GM12801 (cell line): ENCODE results near the gene CLK4.

Experiments used
- TF ChIP-seq, protein P1 (sequence below): IDR thresholded peaks from one replicate; pipeline ENCODE4 v1.5.1; 2011; ENCODE audit warnings: control low read depth; ENCODE audit not compliant: insufficient read length; ENCODE audit errors: extremely low read depth

The CLK4 gene

DNA sequence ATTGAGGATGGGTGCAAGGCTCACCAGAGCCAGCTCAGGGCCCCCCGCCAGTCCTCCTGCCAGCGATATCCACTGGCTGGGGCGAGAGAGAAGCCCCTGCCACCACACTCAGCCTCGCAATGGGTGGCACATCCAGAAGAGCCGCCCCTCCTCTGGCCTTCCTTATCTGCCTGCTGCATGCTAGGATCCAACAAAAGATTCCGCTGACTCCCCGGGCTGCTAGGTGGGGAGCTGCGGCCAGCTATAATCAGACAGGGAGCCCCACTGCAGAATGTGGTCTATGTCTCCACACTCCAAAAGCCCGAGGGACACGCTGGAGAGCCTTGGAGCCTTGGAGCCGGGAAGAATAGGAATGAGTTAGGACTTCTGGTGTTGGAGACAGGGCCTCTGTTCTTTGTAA is 69.4 kb downstream of the CLK4 start:
- TF ChIP-seq, protein P1, sequence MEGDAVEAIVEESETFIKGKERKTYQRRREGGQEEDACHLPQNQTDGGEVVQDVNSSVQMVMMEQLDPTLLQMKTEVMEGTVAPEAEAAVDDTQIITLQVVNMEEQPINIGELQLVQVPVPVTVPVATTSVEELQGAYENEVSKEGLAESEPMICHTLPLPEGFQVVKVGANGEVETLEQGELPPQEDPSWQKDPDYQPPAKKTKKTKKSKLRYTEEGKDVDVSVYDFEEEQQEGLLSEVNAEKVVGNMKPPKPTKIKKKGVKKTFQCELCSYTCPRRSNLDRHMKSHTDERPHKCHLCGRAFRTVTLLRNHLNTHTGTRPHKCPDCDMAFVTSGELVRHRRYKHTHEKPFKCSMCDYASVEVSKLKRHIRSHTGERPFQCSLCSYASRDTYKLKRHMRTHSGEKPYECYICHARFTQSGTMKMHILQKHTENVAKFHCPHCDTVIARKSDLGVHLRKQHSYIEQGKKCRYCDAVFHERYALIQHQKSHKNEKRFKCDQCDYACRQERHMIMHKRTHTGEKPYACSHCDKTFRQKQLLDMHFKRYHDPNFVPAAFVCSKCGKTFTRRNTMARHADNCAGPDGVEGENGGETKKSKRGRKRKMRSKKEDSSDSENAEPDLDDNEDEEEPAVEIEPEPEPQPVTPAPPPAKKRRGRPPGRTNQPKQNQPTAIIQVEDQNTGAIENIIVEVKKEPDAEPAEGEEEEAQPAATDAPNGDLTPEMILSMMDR, result no peak

DNA sequence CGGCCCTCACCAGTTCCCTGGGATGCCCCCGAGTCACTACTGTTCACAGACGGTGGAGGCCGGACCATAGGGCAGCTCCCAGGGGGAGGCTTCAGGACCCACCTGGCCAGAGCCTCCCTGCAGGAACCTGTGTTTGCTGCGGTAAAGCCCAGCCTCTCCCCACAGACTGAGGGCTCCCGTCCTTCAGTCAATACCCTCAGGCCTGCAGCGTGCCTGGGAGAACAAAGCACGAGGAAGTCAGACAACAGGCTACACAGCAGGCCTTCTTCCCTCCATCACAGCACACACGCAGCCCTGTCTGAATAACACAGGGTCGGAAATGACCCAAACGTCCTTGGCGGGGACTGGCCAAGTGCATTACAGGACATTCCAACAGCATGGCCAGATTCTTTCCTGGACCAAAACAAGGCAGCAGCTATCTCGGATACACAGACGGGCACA is 71.1 kb downstream of the CLK4 start:
- TF ChIP-seq, protein P1, result no peak

DNA sequence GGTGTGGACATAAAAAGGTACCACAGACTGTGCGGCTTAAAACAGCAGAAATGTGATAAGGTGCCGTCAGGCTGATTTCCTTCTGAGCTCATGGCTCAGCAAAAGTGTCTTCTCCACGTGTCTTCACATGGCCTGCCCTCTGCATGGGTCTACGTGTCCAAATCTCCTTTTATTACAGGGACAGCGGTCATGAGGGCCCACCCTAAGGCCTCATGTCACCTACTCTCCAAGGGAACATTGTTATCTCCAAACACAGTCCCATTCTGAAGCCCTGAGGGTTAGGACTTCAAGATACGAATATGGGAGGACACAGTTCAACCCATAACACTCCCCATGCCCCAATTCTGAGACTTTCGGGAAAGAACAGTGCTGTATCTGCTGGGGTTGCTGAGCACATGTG is 71.8 kb downstream of the CLK4 start:
- TF ChIP-seq, protein P1, result no peak

DNA sequence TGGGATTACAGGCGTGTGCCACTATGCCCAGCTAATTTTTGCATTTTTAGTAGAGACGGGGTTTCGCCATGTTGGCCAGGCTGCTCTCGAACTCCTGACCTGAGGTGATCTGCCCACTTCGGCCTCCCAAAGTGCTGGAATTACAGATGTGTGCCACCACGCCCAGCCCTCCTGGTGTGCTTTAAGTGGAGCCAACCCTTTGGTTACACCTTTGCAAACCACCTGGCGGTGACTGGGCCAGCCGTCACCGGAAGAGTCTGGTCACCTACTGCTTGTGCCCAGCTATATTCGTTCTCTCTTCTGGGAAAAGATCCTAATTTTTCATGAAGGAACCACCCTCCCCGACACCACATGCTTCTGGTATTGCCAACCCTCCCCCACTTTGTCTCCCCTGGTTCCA is 72.5 kb downstream of the CLK4 start:
- TF ChIP-seq, protein P1, result no peak

DNA sequence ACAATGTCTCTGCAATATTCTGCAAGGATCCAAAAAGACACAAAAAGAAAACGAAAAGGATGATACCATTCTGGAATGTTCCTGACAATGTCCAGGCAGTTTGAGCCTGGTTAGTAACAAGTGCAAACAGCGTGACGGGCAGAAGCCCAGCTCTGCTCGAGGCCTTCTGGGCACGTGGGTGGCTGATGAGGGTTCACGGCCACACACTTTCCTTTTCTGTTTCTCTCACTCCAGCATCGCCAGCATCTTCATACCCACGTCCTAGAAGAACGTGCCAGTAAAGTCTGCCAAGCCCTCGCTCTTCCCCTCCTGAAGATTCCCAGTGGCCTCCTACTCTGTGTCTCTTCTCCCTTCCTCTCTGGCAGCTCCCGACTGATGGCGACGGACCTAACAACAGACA is 73.3 kb downstream of the CLK4 start:
- TF ChIP-seq, protein P1, result no peak
